GM23338 (cell line): ENCODE results near the gene RIPK4. TPM values are rescaled to one million over a fixed set of nuclear protein-coding genes. Genes with fewer than 3 reads are reported as not detected.

Experiments
- ATAC-seq: fragments of 200-7000 bp; cut with Tn5 transposase; 3 replicates; pipeline ENCODE4 v1.9.1; 2020
- DNase-seq: peaks from one replicate; pipeline ENCODE4 v3.0.0-alpha.2; 2015; ENCODE audit warnings: low spot score
- H2AFZ ChIP-seq: fragments of 200-600 bp; sonication (generic); 2 replicates; pipeline ENCODE4 v1.8.0; 2016; ENCODE audit warnings: antibody characterized with exemption, mild to moderate bottlenecking, moderate library complexity
- H3F3A ChIP-seq: fragments of 200-600 bp; sonication (generic); replicated peaks from 2 replicates; pipeline ENCODE4 v1.8.0; 2017; ENCODE audit warnings: antibody characterized with exemption, mixed run types, low read depth
- H3K27ac ChIP-seq: fragments of 200-600 bp; sonication (generic); 2 replicates; pipeline ENCODE4 v1.6.1; 2016; ENCODE audit warnings: low read depth
- H3K27me3 ChIP-seq: fragments of 200-600 bp; sonication (generic); 2 replicates; pipeline ENCODE4 v1.8.0; 2016; ENCODE audit warnings: mild to moderate bottlenecking, mixed run types, moderate library complexity; ENCODE audit not compliant: insufficient read depth
- H3K36me3 ChIP-seq: fragments of 200-600 bp; sonication (generic); 2 replicates; pipeline ENCODE4 v1.8.0; 2016; ENCODE audit warnings: mild to moderate bottlenecking; ENCODE audit not compliant: insufficient read depth
- H3K4me1 ChIP-seq: fragments of 200-600 bp; sonication (generic); 2 replicates; pipeline ENCODE4 v1.8.0; 2016; ENCODE audit warnings: mild to moderate bottlenecking, moderate library complexity; ENCODE audit not compliant: insufficient read depth
- H3K4me2 ChIP-seq: fragments of 200-600 bp; sonication (generic); 2 replicates; pipeline ENCODE4 v1.7.1; 2017; ENCODE audit warnings: mixed run types
- H3K4me3 ChIP-seq: fragments of 200-600 bp; sonication (generic); 2 replicates; pipeline ENCODE4 v1.6.1; 2016; ENCODE audit warnings: mixed run types
- H3K79me2 ChIP-seq: fragments of 200-600 bp; sonication (generic); replicated peaks from 2 replicates; pipeline ENCODE4 v1.8.0; 2017; ENCODE audit warnings: mild to moderate bottlenecking; ENCODE audit not compliant: insufficient read depth
- H3K9me2 ChIP-seq: fragments of 200-600 bp; sonication (generic); 2 replicates; pipeline ENCODE4 v1.8.0; 2017; ENCODE audit not compliant: insufficient read depth
- H4K20me1 ChIP-seq: fragments of 200-600 bp; sonication (generic); replicated peaks from 2 replicates; pipeline ENCODE4 v1.8.0; 2017; ENCODE audit warnings: mild to moderate bottlenecking; ENCODE audit not compliant: insufficient read depth
- H3K27ac Mint-ChIP-seq: 2 replicates; pipeline ENCODE4 v1.8.0; 2020; ENCODE audit warnings: inconsistent platforms, mild to moderate bottlenecking, moderate library complexity, mixed read lengths
- H3K27me3 Mint-ChIP-seq: 3 replicates; pipeline ENCODE4 v1.8.0; 2022; ENCODE audit warnings: low read depth, mild to moderate bottlenecking, moderate library complexity, mixed read lengths, inconsistent platforms; ENCODE audit not compliant: insufficient read depth, poor library complexity
- H3K36me3 Mint-ChIP-seq: 3 replicates; pipeline ENCODE4 v1.8.0; 2021; ENCODE audit warnings: low read depth, mild to moderate bottlenecking, inconsistent platforms, moderate library complexity, mixed read lengths
- H3K4me1 Mint-ChIP-seq: 3 replicates; pipeline ENCODE4 v1.8.0; 2020; ENCODE audit warnings: mild to moderate bottlenecking, inconsistent platforms, mixed read lengths
- H3K4me3 Mint-ChIP-seq: 3 replicates; pipeline ENCODE4 v1.8.0; 2021; ENCODE audit warnings: moderate library complexity, mild to moderate bottlenecking, inconsistent platforms, mixed read lengths
- H3K9me3 Mint-ChIP-seq: 3 replicates; pipeline ENCODE4 v1.8.0; 2020; ENCODE audit warnings: moderate library complexity, mild to moderate bottlenecking, inconsistent platforms, mixed read lengths
- CREB1 ChIP-seq: fragments of 250-450 bp; sonication (Bioruptor Pico); IDR thresholded peaks from 2 replicates; pipeline ENCODE4 v1.5.0; 2020; ENCODE audit warnings: low read depth, mild to moderate bottlenecking, moderate library complexity
- CTCF ChIP-seq, 2 experiments: fragments of 200-600 bp in 1 of 2; sonication (generic) in 1 of 2; conservative IDR thresholded peaks; 2 replicates each; pipeline versions ENCODE4 v1.5.1 to v1.6.1; 2016 to 2017; ENCODE audit warnings: antibody characterized with exemption in 2 of 2, low read depth in 2 of 2, mild to moderate bottlenecking in 2 of 2, moderate library complexity in 1 of 2
- EZH2 ChIP-seq: fragments of 200-600 bp; sonication (generic); IDR thresholded peaks from one replicate; pipeline ENCODE4 v1.8.0; 2017; ENCODE audit warnings: antibody characterized with exemption, mild to moderate bottlenecking, low read depth; ENCODE audit not compliant: unreplicated experiment
- EZH2phosphoT487 ChIP-seq: fragments of 200-600 bp; sonication (generic); IDR thresholded peaks from one replicate; pipeline ENCODE4 v1.8.1; 2018; ENCODE audit warnings: antibody characterized with exemption; ENCODE audit not compliant: unreplicated experiment
- JUNB ChIP-seq: IDR thresholded peaks from one replicate; pipeline ENCODE4 v1.6.1; 2016; ENCODE audit warnings: antibody characterized with exemption; ENCODE audit not compliant: unreplicated experiment
- NANOG ChIP-seq: IDR thresholded peaks from 2 replicates; pipeline ENCODE4 v1.6.1; 2016; ENCODE audit warnings: antibody characterized with exemption, borderline replicate concordance
- POLR2AphosphoS5 ChIP-seq: IDR thresholded peaks from 2 replicates; pipeline ENCODE4 v1.6.1; 2016; ENCODE audit warnings: antibody characterized with exemption, low read depth
- STAT1 ChIP-seq: IDR thresholded peaks from one replicate; pipeline ENCODE4 v1.6.1; 2016; ENCODE audit warnings: antibody characterized with exemption; ENCODE audit not compliant: unreplicated experiment
- ZNF331 ChIP-seq: fragments of 250-450 bp; sonication (Bioruptor Pico); IDR thresholded peaks from 2 replicates; pipeline ENCODE4 v1.5.0; 2020; ENCODE audit warnings: low read depth, mild to moderate bottlenecking, moderate library complexity
- ZNF462 ChIP-seq: fragments of 250-450 bp; sonication (Bioruptor Pico); IDR thresholded peaks from 2 replicates; pipeline ENCODE4 v1.5.0; 2020; ENCODE audit warnings: mild to moderate bottlenecking, moderate library complexity
- polyA plus RNA-seq: library from polyadenylated mRNA; unstranded; fragments of >200 nt; fragmentation: Nextera tagmentation; extraction: Ambion mirVana; gene quantifications from 2 replicates; pipeline ENCODE4 v1.2.1, GENCODE V29; 2016
- total RNA-seq: library from RNA; depleted of rRNA; stranded (reverse); fragments of >200 nt; shearing (Covaris generic); gene quantifications from 2 replicates; pipeline ENCODE4 v1.2.3, GENCODE V29; 2014
- TF ChIP-seq, protein P1 (sequence below): IDR thresholded peaks from 2 replicates; pipeline ENCODE4 v1.6.1; 2016; ENCODE audit warnings: antibody characterized with exemption

RIPK4 gene
- total and polyA plus RNA-seq, 2 experiments from 2014 or later = 2.5 to 9.9 TPM

GRCh38 chr21:41808846-41809245 is 42.0 kb upstream of the RIPK4 start:
- no peak overlapping the region for H2AFZ ChIP-seq
- peaks cover 9% of the 10 kb centered on the region for H3K27me3 Mint-ChIP-seq
- H3K4me2 ChIP-seq = no peak overlapping the region

More at GRCh38 chr21:41808846-41809245, 42.0 kb upstream of the RIPK4 start:
- H3K4me1 Mint-ChIP-seq = no peaks in the 10 kb centered on the region
- no peak overlapping the region for H3K27ac Mint-ChIP-seq
- H3K4me3 Mint-ChIP-seq = no peak overlapping the region
- DNase-seq = no peak
- H3K27ac ChIP-seq = no peak overlapping the region
- H3F3A ChIP-seq = no peaks in the 10 kb centered on the region
- no peak overlapping the region for H3K4me3 ChIP-seq
- H3K27me3 ChIP-seq = no peaks in the 10 kb centered on the region
- H4K20me1 ChIP-seq = no peaks in the 10 kb centered on the region; the same call in 1 of the 2 replicates
- peaks cover 3% of the 10 kb centered on the region for H3K9me3 Mint-ChIP-seq
- H3K79me2 ChIP-seq = no peaks in the 10 kb centered on the region
- H3K9me2 ChIP-seq = peaks cover 5% of the 10 kb centered on the region; the same call in 1 of the 2 replicates
- H3K36me3 Mint-ChIP-seq = peaks cover 38% of the 10 kb centered on the region
- no peaks in the 10 kb centered on the region for H3K36me3 ChIP-seq
- ATAC-seq = no peak
- H3K4me1 ChIP-seq = no peaks in the 10 kb centered on the region
- no peak for TF ChIP-seq CREB1 (CRISPR knock-in tag)
- no peak for TF ChIP-seq JUNB
- no peak for TF ChIP-seq ZNF462 (CRISPR knock-in tag)
- no peak for TF ChIP-seq EZH2
- TF ChIP-seq ZNF331 (CRISPR knock-in tag) = no peak
- TF ChIP-seq STAT1 = no peak
- TF ChIP-seq, protein P1, sequence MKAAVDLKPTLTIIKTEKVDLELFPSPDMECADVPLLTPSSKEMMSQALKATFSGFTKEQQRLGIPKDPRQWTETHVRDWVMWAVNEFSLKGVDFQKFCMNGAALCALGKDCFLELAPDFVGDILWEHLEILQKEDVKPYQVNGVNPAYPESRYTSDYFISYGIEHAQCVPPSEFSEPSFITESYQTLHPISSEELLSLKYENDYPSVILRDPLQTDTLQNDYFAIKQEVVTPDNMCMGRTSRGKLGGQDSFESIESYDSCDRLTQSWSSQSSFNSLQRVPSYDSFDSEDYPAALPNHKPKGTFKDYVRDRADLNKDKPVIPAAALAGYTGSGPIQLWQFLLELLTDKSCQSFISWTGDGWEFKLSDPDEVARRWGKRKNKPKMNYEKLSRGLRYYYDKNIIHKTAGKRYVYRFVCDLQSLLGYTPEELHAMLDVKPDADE = no peak
- TF ChIP-seq CTCF (conservative IDR thresholded peaks at IDR 0.05; ENCODE audit: low read depth in 2 of 2) = no peak
- no peak for TF ChIP-seq NANOG
- no peak for TF ChIP-seq POLR2AphosphoS5
- no peak for TF ChIP-seq EZH2phosphoT487
